CD14-positive monocyte (primary cell): ENCODE results near the gene CRAT. TPM values are rescaled to one million over a fixed set of nuclear protein-coding genes. Genes with fewer than 3 reads are reported as not detected.

Experiments
- DNase-seq, 3 donors: peaks; one replicate each; pipeline ENCODE4 v3.0.0-alpha.2; 2011 to 2022
- H2AFZ ChIP-seq: 2 replicates; pipeline ENCODE4 v1.6.0; 2012; ENCODE audit warnings: mild to moderate bottlenecking, low read depth, low read length, inconsistent platforms; ENCODE audit not compliant: insufficient read depth, poor library complexity, severe bottlenecking
- H3K27ac ChIP-seq, 2 donors: 1 replicate in 1 of 2; 2 replicates in 1 of 2; pipeline ENCODE4 v1.5.1; 2012 to 2013; ENCODE audit warnings: low read length in 2 of 2, control low read depth in 1 of 2, inconsistent platforms in 1 of 2, low read depth in 1 of 2, mild to moderate bottlenecking in 1 of 2
- H3K27me3 ChIP-seq, 2 donors: one replicate each; pipeline versions ENCODE4 v1.6.0 to v1.6.1; 2011 to 2013; ENCODE audit warnings: low read length in 2 of 2; ENCODE audit not compliant: control insufficient read depth in 2 of 2, insufficient read depth in 2 of 2
- H3K36me3 ChIP-seq, 2 donors: replicated peaks in 1 of 2; 1 replicate in 1 of 2; 2 replicates in 1 of 2; pipeline versions ENCODE4 v1.5.1 to v1.6.1; 2012 to 2013; ENCODE audit warnings: low read length in 2 of 2, control low read depth in 1 of 2, inconsistent platforms in 1 of 2, mild to moderate bottlenecking in 1 of 2; ENCODE audit not compliant: insufficient read depth in 2 of 2, control insufficient read depth in 1 of 2
- H3K4me1 ChIP-seq, 2 donors: 1 replicate in 1 of 2; 2 replicates in 1 of 2; pipeline versions ENCODE4 v1.5.1 to v1.6.1; 2012 to 2013; ENCODE audit warnings: low read length in 2 of 2, control low read depth in 1 of 2, inconsistent platforms in 1 of 2, mild to moderate bottlenecking in 1 of 2, moderate library complexity in 1 of 2; ENCODE audit not compliant: insufficient read depth in 2 of 2, control insufficient read depth in 1 of 2
- H3K4me2 ChIP-seq: replicated peaks from 2 replicates; pipeline ENCODE3; 2012; ENCODE audit warnings: low read length, moderate library complexity, mild to moderate bottlenecking; ENCODE audit not compliant: poor library complexity, severe bottlenecking; ENCODE audit errors: extremely low read depth
- H3K4me3 ChIP-seq, 3 experiments: fragments of 200-600 bp in 1 of 3; sonication (generic) in 1 of 3; replicated peaks in 1 of 3; 1 replicate in 2 of 3; 2 replicates in 1 of 3; pipeline ENCODE4 v1.5.1; 2011 to 2013; ENCODE audit warnings: low read length in 3 of 3, mild to moderate bottlenecking in 3 of 3, control low read depth in 2 of 3, low read depth in 2 of 3, inconsistent platforms in 1 of 3, moderate library complexity in 1 of 3
- H3K79me2 ChIP-seq: 2 replicates; pipeline ENCODE4 v1.6.0; 2012; ENCODE audit warnings: mild to moderate bottlenecking, control low read depth, inconsistent platforms, low read length, moderate library complexity; ENCODE audit not compliant: insufficient read depth
- H3K9ac ChIP-seq: 2 replicates; pipeline ENCODE4 v1.6.0; 2017; ENCODE audit warnings: low read length, mild to moderate bottlenecking; ENCODE audit not compliant: insufficient read depth, poor library complexity, severe bottlenecking
- H3K9me3 ChIP-seq, 2 donors: replicated peaks in 1 of 2; 1 replicate in 1 of 2; 2 replicates in 1 of 2; pipeline versions ENCODE4 v1.5.1 to v1.6.1; 2012 to 2013; ENCODE audit warnings: low read length in 2 of 2, control low read depth in 1 of 2; ENCODE audit not compliant: control insufficient read depth in 1 of 2, insufficient read depth in 1 of 2
- H4K20me1 ChIP-seq: 2 replicates; pipeline ENCODE4 v1.6.0; 2012; ENCODE audit warnings: mild to moderate bottlenecking, low read length, control low read depth, moderate library complexity; ENCODE audit not compliant: insufficient read depth
- H3K27ac Mint-ChIP-seq, 7 donors: one replicate each; pipeline ENCODE4 v1.8.0; 2020; ENCODE audit warnings: mild to moderate bottlenecking in 7 of 7, mixed read lengths in 7 of 7, moderate library complexity in 6 of 7, inconsistent platforms in 2 of 7
- H3K27me3 Mint-ChIP-seq, 3 donors: one replicate each; pipeline ENCODE4 v1.8.0; 2021 to 2022; ENCODE audit warnings: low read depth in 3 of 3, mild to moderate bottlenecking in 3 of 3, mixed read lengths in 3 of 3, moderate library complexity in 3 of 3, inconsistent platforms in 1 of 3
- H3K36me3 Mint-ChIP-seq, 2 donors: one replicate each; pipeline ENCODE4 v1.8.0; 2020; ENCODE audit warnings: mixed read lengths in 2 of 2, inconsistent platforms in 1 of 2, mild to moderate bottlenecking in 1 of 2
- H3K4me1 Mint-ChIP-seq: one replicate; pipeline ENCODE4 v1.8.0; 2020; ENCODE audit warnings: mild to moderate bottlenecking, mixed read lengths
- H3K4me3 Mint-ChIP-seq, 2 donors: one replicate each; pipeline ENCODE4 v1.8.0; 2020; ENCODE audit warnings: mild to moderate bottlenecking in 2 of 2, mixed read lengths in 2 of 2, moderate library complexity in 1 of 2
- H3K9me3 Mint-ChIP-seq, 7 donors: one replicate each; pipeline ENCODE4 v1.8.0; 2020 to 2022; ENCODE audit warnings: mixed read lengths in 7 of 7, mild to moderate bottlenecking in 6 of 7, moderate library complexity in 6 of 7, inconsistent platforms in 2 of 7
- WGBS: methylation state at CpG from one replicate; pipeline ENCODE4 v1.1.5; 2013; ENCODE audit warnings: missing lambda C conversion rate; ENCODE audit not compliant: insufficient coverage; 5-methylcytosine and 5-hydroxymethylcytosine counted together
- intact Hi-C, 2 donors: fragments of 100-400 bp; cut with micrococcal nuclease; formaldehyde crosslinking; loops; one replicate each; pipeline versions ENCODE4 v1.15.0 to v1.15.1; 2023
- polyA plus RNA-seq, 3 donors: library from polyadenylated mRNA; depleted of rRNA in 1 of 3; unstranded in 2 of 3; stranded (reverse) in 1 of 3; fragments of 300-500 nt in 2 of 3; fragments of >200 nt in 1 of 3; fragmentation: Illumina TruSeq in 2 of 3; gene quantifications; 1 replicate in 2 of 3; 2 replicates in 1 of 3; pipeline ENCODE4 v1.2.3, GENCODE V29; 2012 to 2021
- TF ChIP-seq, protein P1 (sequence below): fragments of 200-600 bp; IDR thresholded peaks from one replicate; pipeline ENCODE4 v1.8.0; 2022; ENCODE audit warnings: antibody characterized with exemption, mild to moderate bottlenecking

Gene CRAT
- polyA plus RNA-seq, 3 donors: 12.2 to 19.4 (median 15.0) TPM

GRCh38 chr9:129093602-129094386 is 16.8 kb downstream of the CRAT start:
- Histone ChIP-seq H3K36me3 (peaks cover 38 to 56% of the 10 kb centered on the region in 2 donors), H3K79me2 (no peaks in the 10 kb centered on the region), H3K27ac (no peak overlapping the region), H3K9me3 (no peaks in the 10 kb centered on the region), H3K4me1 (no peaks in the 10 kb centered on the region), H4K20me1 (no peaks in the 10 kb centered on the region), H3K27me3 (no peaks in the 10 kb centered on the region), H3K4me2 (no peak overlapping the region), H3K9ac (no peak overlapping the region), H3K4me3 (no peak overlapping the region), H2AFZ (no peak overlapping the region)
- Mint-ChIP-seq H3K4me1 (no peaks in the 10 kb centered on the region), H3K27ac (peak overlapping the region in 1 of 7 donors; percentile 77), H3K4me3 (no peak overlapping the region), H3K27me3 (no peaks in the 10 kb centered on the region), H3K36me3 (peaks cover 33 to 55% of the 10 kb centered on the region in 2 donors), H3K9me3 (no peaks in the 10 kb centered on the region)
- intact Hi-C loops: no loop called here
- TF ChIP-seq, protein P1, sequence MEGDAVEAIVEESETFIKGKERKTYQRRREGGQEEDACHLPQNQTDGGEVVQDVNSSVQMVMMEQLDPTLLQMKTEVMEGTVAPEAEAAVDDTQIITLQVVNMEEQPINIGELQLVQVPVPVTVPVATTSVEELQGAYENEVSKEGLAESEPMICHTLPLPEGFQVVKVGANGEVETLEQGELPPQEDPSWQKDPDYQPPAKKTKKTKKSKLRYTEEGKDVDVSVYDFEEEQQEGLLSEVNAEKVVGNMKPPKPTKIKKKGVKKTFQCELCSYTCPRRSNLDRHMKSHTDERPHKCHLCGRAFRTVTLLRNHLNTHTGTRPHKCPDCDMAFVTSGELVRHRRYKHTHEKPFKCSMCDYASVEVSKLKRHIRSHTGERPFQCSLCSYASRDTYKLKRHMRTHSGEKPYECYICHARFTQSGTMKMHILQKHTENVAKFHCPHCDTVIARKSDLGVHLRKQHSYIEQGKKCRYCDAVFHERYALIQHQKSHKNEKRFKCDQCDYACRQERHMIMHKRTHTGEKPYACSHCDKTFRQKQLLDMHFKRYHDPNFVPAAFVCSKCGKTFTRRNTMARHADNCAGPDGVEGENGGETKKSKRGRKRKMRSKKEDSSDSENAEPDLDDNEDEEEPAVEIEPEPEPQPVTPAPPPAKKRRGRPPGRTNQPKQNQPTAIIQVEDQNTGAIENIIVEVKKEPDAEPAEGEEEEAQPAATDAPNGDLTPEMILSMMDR: no peak
- 88% methylated on average over 12 of the region's 20 CpGs for WGBS
- DNase-seq: no peak

DNA sequence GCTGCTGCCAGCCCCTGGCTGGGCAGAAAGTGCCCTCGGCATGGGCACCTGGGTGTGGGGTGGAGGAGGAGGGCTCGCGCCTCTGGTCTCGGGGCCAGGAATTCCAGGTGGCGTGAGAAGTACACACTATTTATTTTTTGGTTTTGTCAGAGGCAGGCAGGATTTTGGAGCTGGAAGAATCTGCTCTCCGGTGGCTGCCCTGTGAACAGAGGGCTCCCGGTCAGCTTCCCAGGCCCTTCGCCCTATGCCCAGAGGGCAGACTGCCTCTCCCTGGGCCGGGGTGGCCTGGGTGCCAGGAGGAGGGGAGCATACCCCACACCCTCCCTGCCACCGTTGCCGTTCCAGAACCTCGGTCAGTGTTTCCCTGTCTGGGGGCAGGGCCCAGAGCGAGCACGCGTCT is 21.3 kb downstream of the CRAT start:
- Mint-ChIP-seq H3K27ac (no peak overlapping the region), H3K4me1 (no peaks in the 10 kb centered on the region), H3K4me3 (no peak overlapping the region), H3K27me3 (peaks cover 0 to 1% (median 0%) of the 10 kb centered on the region in 3 donors), H3K36me3 (peaks cover 41 to 57% of the 10 kb centered on the region in 2 donors), H3K9me3 (no peaks in the 10 kb centered on the region)
- Histone ChIP-seq H3K36me3 (peaks cover 50 to 58% of the 10 kb centered on the region in 2 donors), H2AFZ (no peak overlapping the region), H3K4me3 (no peak overlapping the region), H3K9ac (no peak overlapping the region), H4K20me1 (no peaks in the 10 kb centered on the region), H3K27ac (no peak overlapping the region), H3K27me3 (no peaks in the 10 kb centered on the region), H3K4me1 (no peaks in the 10 kb centered on the region), H3K4me2 (no peak overlapping the region), H3K9me3 (no peaks in the 10 kb centered on the region), H3K79me2 (no peaks in the 10 kb centered on the region)
- intact Hi-C loops: no loop called here
- WGBS: 100% methylated on average over 12 of the region's 15 CpGs
- TF ChIP-seq, protein P1: no peak
- DNase-seq: no peak
